Measurements from ENCODE around the gene NRBP1. TPM values are rescaled to one million over a fixed set of nuclear protein-coding genes. Genes with fewer than 3 reads are reported as not detected.
A peak's percentile ranks its signal among the peaks of the same experiment; 100 is the strongest.

Gene NRBP1
- total and polyA plus RNA-seq, 9 of the 15 experiments (the other 6 are each of a cell fraction or from before 2014, with no cell fraction given) = 2.9 to 84.5 (median 36.9) TPM

DNA sequence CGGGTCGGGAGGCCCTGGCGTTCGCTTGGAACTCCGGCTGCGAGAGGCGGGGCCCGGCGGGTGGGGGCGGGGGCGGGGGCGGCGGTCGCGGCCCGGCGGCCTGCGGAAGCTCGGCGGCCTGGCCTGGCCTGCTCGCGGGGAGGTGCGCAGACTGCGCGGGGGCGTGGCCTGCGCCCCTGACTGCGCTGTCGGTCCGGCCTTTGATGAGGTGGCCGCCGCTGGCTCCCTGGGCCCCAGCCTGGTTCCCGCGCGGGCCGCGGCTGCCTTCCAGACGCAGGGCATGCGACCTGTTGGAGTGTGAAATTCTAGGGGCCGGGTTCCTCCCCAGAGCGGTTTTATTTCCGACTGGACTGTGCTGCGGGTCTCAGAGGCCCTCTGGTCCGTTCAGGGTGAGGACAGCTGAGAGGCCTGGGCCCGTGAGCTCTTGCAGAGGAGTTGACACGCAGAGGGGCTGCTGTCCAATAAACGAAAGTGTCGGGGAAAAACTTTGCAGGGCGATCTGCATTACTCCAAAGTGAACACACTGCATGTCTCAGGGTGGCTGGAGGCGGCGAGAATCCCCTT lies 629 bp downstream of the NRBP1 start (continued):
- TF ChIP-seq ZNF23 (CRISPR knock-in tag; IDR thresholded peaks at IDR 0.05) = no peak
- TF ChIP-seq MAX (CRISPR knock-in tag; IDR thresholded peaks at IDR 0.05) = no peak
- no peak for TF ChIP-seq SPI1 (IDR thresholded peaks at IDR 0.05; ENCODE audit: borderline replicate concordance, low read depth, low read length)
- TF ChIP-seq KHSRP (IDR thresholded peaks at IDR 0.05) = no peak
- no peak for TF ChIP-seq ZNF695 (CRISPR knock-in tag; IDR thresholded peaks at IDR 0.05)
- TF ChIP-seq GATA2 (CRISPR knock-in tag; IDR thresholded peaks at IDR 0.05) = no peak
- TF ChIP-seq HNRNPLL (IDR thresholded peaks at IDR 0.05; ENCODE audit: low read depth, low read length, poor library complexity, severe bottlenecking) = peak; percentile 92
- no peak for TF ChIP-seq GATAD2A (IDR thresholded peaks at IDR 0.05)
- TF ChIP-seq NR2C2 (CRISPR knock-in tag; IDR thresholded peaks at IDR 0.05) = no peak
- no peak; the same call in 1 of the 2 replicates for TF ChIP-seq NR2C2 (tag; IDR thresholded peaks at IDR 0.05)
- peak; percentile 74 for TF ChIP-seq MEIS2 (IDR thresholded peaks at IDR 0.05; ENCODE audit: partially characterized antibody)
- peak; percentile 91 to 92 for TF ChIP-seq NRF1 (conservative IDR thresholded peaks at IDR 0.05 in 1 of 2, IDR thresholded peaks at IDR 0.05 in 1 of 2)
- TF ChIP-seq ZBTB7A (IDR thresholded peaks at IDR 0.05; ENCODE audit: borderline replicate concordance, control insufficient read depth, low read depth, low read length) = peak; percentile 81; the same call in 1 of the 2 replicates
- peak; percentile 78 for TF ChIP-seq EP400 (IDR thresholded peaks at IDR 0.05)
- no peak for TF ChIP-seq MECOM (CRISPR knock-in tag; IDR thresholded peaks at IDR 0.05)
- no peak for TF ChIP-seq ADNP (tag; IDR thresholded peaks at IDR 0.05)
- TF ChIP-seq, protein P1, sequence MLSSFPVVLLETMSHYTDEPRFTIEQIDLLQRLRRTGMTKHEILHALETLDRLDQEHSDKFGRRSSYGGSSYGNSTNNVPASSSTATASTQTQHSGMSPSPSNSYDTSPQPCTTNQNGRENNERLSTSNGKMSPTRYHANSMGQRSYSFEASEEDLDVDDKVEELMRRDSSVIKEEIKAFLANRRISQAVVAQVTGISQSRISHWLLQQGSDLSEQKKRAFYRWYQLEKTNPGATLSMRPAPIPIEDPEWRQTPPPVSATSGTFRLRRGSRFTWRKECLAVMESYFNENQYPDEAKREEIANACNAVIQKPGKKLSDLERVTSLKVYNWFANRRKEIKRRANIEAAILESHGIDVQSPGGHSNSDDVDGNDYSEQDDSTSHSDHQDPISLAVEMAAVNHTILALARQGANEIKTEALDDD (IDR thresholded peaks at IDR 0.05) = no peak
- TF ChIP-seq CHD2 (IDR thresholded peaks at IDR 0.05; ENCODE audit: low read depth, low read length) = no peak
- TF ChIP-seq, protein P2, sequence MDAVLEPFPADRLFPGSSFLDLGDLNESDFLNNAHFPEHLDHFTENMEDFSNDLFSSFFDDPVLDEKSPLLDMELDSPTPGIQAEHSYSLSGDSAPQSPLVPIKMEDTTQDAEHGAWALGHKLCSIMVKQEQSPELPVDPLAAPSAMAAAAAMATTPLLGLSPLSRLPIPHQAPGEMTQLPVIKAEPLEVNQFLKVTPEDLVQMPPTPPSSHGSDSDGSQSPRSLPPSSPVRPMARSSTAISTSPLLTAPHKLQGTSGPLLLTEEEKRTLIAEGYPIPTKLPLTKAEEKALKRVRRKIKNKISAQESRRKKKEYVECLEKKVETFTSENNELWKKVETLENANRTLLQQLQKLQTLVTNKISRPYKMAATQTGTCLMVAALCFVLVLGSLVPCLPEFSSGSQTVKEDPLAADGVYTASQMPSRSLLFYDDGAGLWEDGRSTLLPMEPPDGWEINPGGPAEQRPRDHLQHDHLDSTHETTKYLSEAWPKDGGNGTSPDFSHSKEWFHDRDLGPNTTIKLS (IDR thresholded peaks at IDR 0.05; ENCODE audit: borderline replicate concordance, low read depth) = peak; percentile 89
- TF ChIP-seq BHLHE40 (IDR thresholded peaks at IDR 0.05; ENCODE audit: low read length) = no peak
- 0 out of 2 replicates have a peak, but pooled peaks have one; percentile 8 for TF ChIP-seq HNRNPL (IDR thresholded peaks at IDR 0.05; ENCODE audit: low read depth, low read length)
- peak; percentile 65 for TF ChIP-seq L3MBTL2 (IDR thresholded peaks at IDR 0.05)
- no peak; a peak in 1 of 4 replicates for TF ChIP-seq CSDE1 (IDR thresholded peaks at IDR 0.05)
- TF ChIP-seq, protein P3, sequence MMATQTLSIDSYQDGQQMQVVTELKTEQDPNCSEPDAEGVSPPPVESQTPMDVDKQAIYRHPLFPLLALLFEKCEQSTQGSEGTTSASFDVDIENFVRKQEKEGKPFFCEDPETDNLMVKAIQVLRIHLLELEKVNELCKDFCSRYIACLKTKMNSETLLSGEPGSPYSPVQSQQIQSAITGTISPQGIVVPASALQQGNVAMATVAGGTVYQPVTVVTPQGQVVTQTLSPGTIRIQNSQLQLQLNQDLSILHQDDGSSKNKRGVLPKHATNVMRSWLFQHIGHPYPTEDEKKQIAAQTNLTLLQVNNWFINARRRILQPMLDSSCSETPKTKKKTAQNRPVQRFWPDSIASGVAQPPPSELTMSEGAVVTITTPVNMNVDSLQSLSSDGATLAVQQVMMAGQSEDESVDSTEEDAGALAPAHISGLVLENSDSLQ (IDR thresholded peaks at IDR 0.05) = peak; percentile 60
- TF ChIP-seq HDAC1 (IDR thresholded peaks at IDR 0.05) = 0 out of 4 replicates have a peak, but pooled peaks of 1 of the 2 experiments have one; percentile 33
- no peak for TF ChIP-seq ETV1 (tag; conservative IDR thresholded peaks at IDR 0.05; ENCODE audit: low read depth)

All from K562 (cell line).